NOMO-1 treated with dmso at 0.1 percent for 144 hours (cell line): ENCODE results near the gene TUBB4A.
"Not testable (repeated sequence)": the region's sequence is repeated elsewhere in the genome, so short reads cannot be mapped to it uniquely, and the experiment has no call there.

Source experiments
- DNase-seq: peaks from one replicate; lab custom pipeline; 2025; ENCODE audit not compliant: unreplicated experiment; lab: John Stamatoyannopoulos, UW

The TUBB4A gene

GRCh38 chr19:6524311-6524710 is 22.2 kb upstream of the TUBB4A start:
- DNase-seq = no peak

DNA sequence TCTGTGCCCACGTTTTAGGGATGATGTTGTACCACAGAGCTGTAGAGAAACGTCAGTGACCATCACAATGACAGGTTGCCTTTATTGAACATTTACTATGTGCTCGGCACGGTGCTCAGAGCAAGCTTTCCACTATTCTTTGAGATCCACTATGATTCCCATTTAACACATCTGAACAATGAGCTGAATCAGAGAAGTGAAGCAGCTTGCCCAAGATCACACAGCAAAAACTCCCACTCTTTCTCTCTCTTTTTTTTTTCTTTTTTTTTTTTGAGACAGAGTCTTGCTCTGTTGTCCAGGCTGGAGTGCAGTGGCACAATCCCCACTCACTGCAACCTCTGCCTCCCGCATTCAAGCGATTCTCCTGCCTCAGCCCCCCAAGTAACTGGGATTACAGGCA is 20.6 kb upstream of the TUBB4A start:
- DNase-seq = no peak

- DNase-seq = peak; percentile 94
Measured at GRCh38 chr19:6521718-6522646, 19.9 kb upstream of the TUBB4A start.

DNA sequence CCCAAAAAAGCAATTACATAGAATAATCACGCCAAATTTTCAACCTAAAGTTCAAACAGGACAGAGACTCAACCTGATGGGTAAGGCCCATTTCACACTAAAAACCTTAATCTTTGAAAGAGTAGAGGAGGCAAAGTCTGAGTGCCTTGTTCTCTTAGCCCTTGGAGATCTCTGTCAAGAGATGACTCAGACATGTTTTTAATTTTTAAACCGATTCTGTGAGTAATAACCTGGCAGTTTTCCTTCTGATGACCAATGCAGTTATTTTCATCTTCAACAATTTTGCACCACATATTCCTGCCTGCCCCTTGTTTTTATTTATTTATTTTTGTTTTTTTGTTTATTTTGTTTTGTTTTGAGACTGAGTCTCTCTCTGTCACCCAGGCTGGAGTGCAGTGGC is 17.2 kb upstream of the TUBB4A start:
- no peak for DNase-seq

DNA sequence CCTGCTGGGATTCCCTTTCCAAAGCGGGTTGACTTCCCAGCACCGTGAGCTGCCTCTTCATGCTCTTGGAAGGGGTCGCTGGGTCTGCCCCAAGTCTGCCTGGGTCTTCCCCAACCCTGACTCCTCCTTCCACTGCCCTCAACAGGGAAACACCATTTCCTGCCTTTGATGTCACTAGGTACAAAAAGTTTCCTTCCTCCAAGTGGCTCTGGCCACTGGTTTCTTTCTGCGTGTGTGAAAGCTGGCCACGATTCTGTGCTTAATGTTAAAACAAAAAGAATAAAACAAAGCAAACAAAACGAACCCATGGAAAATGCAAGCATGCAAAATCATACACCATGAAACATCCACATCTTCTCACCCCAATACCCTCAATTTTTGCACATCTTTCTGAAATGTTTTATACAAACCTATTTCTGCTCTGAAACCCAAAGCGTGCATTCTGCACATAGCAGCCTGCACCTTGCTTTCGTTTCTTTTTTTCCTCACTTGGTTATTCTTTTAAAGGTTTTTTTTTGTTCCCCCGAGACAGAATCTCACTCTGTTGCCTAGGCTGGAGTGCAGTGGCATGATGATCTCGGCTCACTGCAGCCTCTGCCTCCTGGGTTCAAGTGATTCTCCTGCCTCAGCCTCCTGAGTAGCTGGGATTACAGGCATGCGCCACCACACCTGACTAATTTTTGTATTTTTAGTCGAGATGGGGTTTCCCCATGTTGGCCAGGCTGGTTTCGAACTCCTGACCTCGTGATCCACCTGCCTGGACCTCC is 16.2 kb upstream of the TUBB4A start:
- DNase-seq = peak; percentile 36

GRCh38 chr19:6516659-6517291 is 14.7 kb upstream of the TUBB4A start:
- DNase-seq = peak; percentile 82

DNA sequence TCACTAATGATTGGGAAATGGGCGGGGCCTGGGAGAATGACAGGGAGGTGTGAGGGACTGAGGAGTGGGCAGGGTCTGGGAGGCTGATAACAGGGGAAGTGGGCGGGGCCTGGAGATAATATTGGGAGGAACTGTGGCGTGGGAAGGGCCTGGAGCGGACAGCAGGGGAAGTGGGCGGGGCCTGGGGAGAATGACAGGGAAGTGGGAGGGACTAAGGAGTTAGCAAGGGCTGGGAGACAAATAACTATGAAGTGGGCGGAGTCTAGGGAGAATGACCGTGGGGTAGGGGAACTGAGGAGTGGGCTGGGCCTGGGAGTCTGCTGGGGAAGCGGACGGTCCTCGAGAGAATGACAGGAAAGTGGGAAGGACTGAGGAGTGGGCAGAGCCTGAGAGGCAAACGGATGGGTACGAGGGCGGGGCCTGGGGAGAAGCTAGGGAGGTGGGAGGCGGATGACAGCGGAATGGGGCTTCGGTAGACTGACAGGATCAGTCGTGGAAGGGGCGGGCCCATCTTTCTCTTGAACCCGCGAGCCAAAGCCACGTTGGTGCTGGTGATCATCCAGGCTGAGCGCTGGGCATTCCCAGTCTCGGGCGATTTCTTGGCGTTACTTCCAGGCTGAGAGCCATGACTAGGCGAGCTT is 14.0 kb upstream of the TUBB4A start:
- DNase-seq = peak; percentile 96

- no peak for DNase-seq
Measured at GRCh38 chr19:6514926-6515544, 12.9 kb upstream of the TUBB4A start.

- DNase-seq = no peak
Measured at GRCh38 chr19:6514089-6514488, 12.0 kb upstream of the TUBB4A start.

- DNase-seq = no peak
Measured at GRCh38 chr19:6510618-6511017, 8.5 kb upstream of the TUBB4A start.

DNA sequence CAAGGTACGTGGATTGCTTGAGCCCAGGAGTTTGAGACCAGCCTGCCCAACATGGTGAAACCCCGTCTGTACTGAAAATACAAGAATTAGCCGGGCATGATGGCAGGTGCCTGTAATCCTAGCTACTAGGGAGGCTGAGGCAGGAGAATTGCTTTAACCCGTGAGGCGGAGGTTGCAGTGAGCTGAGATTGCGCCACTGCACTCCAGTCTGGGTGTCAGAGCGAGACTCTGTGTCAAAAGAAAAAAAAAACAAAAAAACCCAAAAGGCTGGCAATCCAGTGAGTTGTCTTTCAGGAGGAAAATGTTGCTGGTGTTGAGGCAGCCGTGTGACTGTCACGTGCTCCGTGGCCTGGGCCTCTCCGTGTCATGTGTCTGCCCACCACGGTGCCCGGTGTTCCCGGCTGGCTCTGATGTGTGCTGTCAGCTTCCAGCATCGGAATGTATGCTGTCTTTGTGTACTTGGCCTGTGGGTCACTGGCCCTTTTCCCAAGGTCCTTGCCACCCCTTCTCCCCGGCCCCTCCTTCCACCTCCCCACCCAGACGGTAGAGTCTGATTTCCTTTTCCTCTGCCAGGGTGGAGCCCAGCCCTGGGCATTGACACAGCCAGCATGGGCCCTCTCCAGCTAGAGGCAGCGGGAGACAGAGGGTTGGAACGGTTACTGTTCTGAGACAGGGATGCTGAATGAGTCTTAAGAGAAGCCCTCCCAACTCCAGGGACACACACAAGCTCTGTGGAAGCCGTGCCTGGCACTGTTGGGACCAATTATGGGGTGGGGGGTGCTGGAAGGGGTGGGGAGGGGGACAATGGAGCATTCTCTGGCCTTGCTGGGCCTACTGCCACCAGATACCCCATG is 7.2 kb upstream of the TUBB4A start:
- DNase-seq = no peak

GRCh38 chr19:6508028-6508771 is 6.1 kb upstream of the TUBB4A start:
- not testable (repeated sequence) for DNase-seq

- DNase-seq = no peak
Measured at GRCh38 chr19:6503407-6504201, 1.5 kb upstream of the TUBB4A start.

GRCh38 chr19:6500837-6501739 is 1.0 kb downstream of the TUBB4A start:
- no peak for DNase-seq

DNA sequence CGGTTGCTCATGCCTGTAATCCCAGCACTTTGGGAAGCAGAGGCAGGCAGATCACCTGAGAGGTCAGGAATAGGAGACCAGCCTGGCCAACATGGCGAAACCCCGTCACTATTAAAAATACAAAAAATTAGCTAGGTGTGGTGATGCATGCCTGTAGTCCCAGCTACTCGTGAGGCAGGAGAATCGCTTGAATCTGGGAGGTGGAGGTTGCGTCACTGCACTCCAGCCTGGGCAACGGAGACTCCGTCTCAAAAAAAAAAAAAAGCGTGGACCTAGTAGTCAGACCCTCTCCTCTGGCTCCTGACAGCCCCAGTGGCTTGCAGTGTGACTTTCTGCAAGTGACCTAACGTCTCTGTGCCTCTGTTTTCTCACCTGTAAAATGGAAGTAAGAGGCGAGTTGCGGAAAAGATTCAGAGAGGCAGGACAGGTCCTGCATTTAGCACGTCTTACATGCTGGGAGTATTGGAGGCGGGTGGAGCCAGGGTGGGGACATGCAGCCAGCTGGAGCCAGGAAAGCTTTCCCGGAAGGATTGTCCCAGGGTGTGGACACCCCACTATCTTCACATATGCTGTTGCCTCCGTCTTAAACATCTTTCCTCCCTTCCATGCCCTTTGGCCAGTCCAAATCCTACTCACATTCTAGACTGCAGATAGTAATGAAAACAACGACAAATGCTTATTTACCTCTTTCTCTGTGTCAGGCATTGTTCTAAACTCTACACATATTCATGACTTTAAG is 2.9 kb downstream of the TUBB4A start:
- DNase-seq = no peak

DNA sequence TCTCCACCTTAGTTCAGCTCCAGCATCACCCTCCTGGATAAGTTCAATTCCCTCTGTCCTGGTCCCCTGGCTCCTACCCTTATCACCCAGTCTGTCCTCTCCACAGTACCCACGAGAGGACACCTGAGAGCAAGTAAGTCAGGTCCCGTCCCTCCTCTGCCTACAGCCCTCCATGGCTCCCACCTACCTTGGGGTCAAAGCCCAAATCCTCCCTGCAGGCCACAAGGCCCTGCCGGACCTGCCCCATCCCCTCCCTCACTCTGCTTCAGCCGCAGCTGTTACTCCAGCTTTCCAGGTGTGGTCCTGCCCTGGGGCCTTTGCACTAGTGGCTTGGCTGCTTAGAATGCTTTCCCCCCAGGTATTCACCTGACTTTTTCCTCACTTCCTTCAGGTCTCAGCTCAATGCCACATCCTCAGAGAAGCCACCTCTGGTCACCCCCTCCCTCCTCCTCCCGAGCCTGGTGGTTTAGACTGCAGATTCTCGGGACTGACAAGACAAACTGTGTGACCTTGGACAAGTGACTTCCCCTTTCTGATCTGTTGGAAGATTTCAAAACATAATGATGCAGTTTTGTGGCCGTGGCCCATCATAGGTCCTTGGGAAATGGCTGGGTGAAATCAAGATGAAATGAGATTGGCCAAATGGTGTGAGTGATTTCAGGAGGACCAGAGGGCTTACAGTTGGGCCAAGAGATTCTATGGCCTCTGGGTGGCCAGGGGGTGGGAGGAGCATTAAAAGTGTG is 3.6 kb downstream of the TUBB4A start:
- DNase-seq = peak; percentile 65
